OCI-LY3 (cell line): ENCODE data around the gene SLC6A12.

Experiments
- CTCF ChIP-seq: fragments of 200-600, 300-600 bp; sonication (generic); IDR thresholded peaks from 2 replicates; pipeline ENCODE4 v1.5.1; 2014; ENCODE audit warnings: antibody characterized with exemption, low read length, low read depth
- EZH2phosphoT487 ChIP-seq: fragments of 200-600 bp; shearing (Covaris generic); IDR thresholded peaks from 2 replicates; pipeline ENCODE4 v1.6.1; 2018; ENCODE audit warnings: antibody characterized with exemption, mixed run types, low read depth

DNA sequence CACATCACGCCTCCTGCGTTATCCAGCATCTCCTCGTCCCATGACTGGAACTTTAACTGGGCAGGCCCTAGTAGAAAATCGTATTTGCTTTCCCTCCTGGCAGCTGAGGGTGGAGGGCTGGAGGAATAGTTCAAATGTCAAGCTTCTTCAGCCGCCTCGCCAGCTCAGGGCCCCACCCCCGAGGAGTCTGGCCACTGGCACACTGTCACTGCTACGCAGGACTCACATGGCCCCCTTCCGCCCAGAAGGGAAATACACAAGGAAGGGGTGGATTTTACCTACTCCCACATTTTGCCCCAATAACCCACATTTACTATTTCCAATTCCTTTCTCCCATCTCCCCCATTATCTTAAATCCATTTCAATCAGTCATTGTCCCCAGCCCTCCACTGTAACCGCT lies 40.1 kb upstream of the SLC6A12 start:
- TF ChIP-seq CTCF (no peak), EZH2phosphoT487 (no peak)
